Pancreas (tissue), 10 donors: ENCODE results near the gene NARF. TPM values are rescaled to one million over a fixed set of nuclear protein-coding genes. Genes with fewer than 3 reads are reported as not detected.
A peak's percentile ranks its signal among the peaks of the same experiment; 100 is the strongest.
"Not testable (repeated sequence)": the region's sequence is repeated elsewhere in the genome, so short reads cannot be mapped to it uniquely, and the experiment has no call there.

Experiments
- ATAC-seq, 4 donors: fragments of 200-7000 bp; cut with Tn5 transposase; one replicate each; pipeline versions ENCODE4 v1.8.0 to v1.9.1; 2020; ENCODE audit warnings: mild to moderate bottlenecking in 4 of 4, moderate library complexity in 4 of 4
- DNase-seq, 6 donors: peaks; one replicate each; pipeline ENCODE4 v3.0.0-alpha.2; 2020
- FAIRE-seq: peaks from 2 replicates; lab custom pipeline; 2012; peaks lifted over from hg19 to GRCh38; lab: Jason Lieb, UNC
- H3K27ac ChIP-seq, 4 donors: fragments of 200-600 bp; sonication (generic); 1 replicate in 3 of 4; 2 replicates in 1 of 4; pipeline versions ENCODE4 v1.5.0 to v1.8.0; 2020
- H3K27me3 ChIP-seq, 4 donors: fragments of 200-600 bp; one replicate each; pipeline ENCODE4 v1.8.0; 2021
- H3K36me3 ChIP-seq, 3 donors: fragments of 200-600 bp; sonication (generic) in 1 of 3; one replicate each; pipeline versions ENCODE4 v1.5.0 to v1.8.0; 2020 to 2021
- H3K4me1 ChIP-seq, 3 donors: fragments of 200-600 bp; one replicate each; pipeline ENCODE4 v1.8.0; 2021
- H3K4me3 ChIP-seq, 4 donors: fragments of 200-600 bp; sonication (generic) in 2 of 4; one replicate each; pipeline versions ENCODE4 v1.5.0 to v1.8.0; 2020 to 2021
- H3K9me3 ChIP-seq, 4 donors: fragments of 200-600 bp; one replicate each; pipeline ENCODE4 v1.8.0; 2021
- whole genome bisulfite sequencing, 2 donors: extraction: QIAGEN DNeasy Blood & Tissue Kit; methylation state at CpG; one replicate each; pipeline ENCODE4 v1.1.7; 2013; 5-methylcytosine and 5-hydroxymethylcytosine counted together
- intact Hi-C, 3 donors: fragments of 100-400 bp; cut with DNase I; formaldehyde crosslinking; loops; one replicate each; pipeline versions ENCODE4 v1.11.1 to v1.14.2; 2022
- polyA plus RNA-seq, 2 donors: library from polyadenylated mRNA; stranded (reverse); fragments of 200-250 nt; gene quantifications; one replicate each; pipeline ENCODE4 v1.2.3, GENCODE V29; 2013
- total RNA-seq, 6 donors: library from RNA; stranded (reverse); fragmentation: NEBNext Ultra II Directional in 4 of 6; extraction: Animal tissue kit (Norgen Biotek cat#: 25700) in 4 of 6; gene quantifications; one replicate each; pipeline versions ENCODE4 v1.2.1 to v1.2.4, GENCODE V29; 2021 to 2023
- TF ChIP-seq, protein P1 (sequence below), 4 donors: fragments of 200-600 bp; sonication (generic) in 3 of 4; IDR thresholded peaks; one replicate each; pipeline versions ENCODE4 v1.5.0 to v1.8.0; 2021; ENCODE audit warnings: antibody characterized with exemption in 4 of 4
- donor health status: healthy with polysubstance abuse.
- donor health status: DM: no; HTN: no; CAD: no; lungs with moderate emphysema.
- donor health status: DM: no; HTN: no; CAD: no.
- donor health status: control.
- donor health status: control.
- donor health status: Bipolar disorder and iron deficiency.
- donor health status: DM: yes; HTN: yes; CAD: no.
- donor health status: DM: no; HTN: no; CAD: no.
- donor health status: DM: no; HTN: no; CAD: no.
- donor health status: DM: yes; HTN: yes; CAD: no.

NARF gene
- total and polyA plus RNA-seq, 8 donors = 21.3 to 96.9 (median 34.1) TPM

DNA sequence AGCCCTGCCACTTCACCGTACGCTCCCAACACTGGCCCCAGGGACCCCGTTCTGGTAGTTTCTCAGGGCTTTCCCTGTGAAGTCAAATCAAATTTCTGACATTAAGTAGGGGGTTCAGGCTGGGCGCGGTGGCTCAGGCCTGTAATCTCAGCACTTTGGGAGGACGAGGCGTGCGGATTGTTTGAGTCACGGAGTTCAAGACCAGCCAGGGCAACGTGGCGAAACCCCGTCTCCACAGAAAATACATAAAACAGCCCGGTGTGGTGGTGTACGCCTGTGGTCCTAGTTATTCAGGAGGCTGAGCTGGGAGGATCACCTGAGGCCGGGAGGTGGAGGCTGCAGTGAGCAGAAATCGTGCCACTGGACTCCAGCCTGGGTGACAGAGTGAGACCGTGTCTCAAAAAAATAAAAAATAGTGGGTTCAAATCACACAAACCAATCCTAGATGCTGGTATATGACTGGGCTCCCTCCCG lies 8.6 kb upstream of the NARF start:
- no peaks in the 10 kb centered on the region for H3K27me3 ChIP-seq
- H3K36me3 ChIP-seq = no peaks in the 10 kb centered on the region
- H3K4me3 ChIP-seq = peak overlapping the region; percentile 72 to 99 (median 90)
- ATAC-seq = no peak
- FAIRE-seq = no peak
- 52 to 55% methylated on average over 18 of the region's 18 CpGs for WGBS, 2 donors
- TF ChIP-seq, protein P1, sequence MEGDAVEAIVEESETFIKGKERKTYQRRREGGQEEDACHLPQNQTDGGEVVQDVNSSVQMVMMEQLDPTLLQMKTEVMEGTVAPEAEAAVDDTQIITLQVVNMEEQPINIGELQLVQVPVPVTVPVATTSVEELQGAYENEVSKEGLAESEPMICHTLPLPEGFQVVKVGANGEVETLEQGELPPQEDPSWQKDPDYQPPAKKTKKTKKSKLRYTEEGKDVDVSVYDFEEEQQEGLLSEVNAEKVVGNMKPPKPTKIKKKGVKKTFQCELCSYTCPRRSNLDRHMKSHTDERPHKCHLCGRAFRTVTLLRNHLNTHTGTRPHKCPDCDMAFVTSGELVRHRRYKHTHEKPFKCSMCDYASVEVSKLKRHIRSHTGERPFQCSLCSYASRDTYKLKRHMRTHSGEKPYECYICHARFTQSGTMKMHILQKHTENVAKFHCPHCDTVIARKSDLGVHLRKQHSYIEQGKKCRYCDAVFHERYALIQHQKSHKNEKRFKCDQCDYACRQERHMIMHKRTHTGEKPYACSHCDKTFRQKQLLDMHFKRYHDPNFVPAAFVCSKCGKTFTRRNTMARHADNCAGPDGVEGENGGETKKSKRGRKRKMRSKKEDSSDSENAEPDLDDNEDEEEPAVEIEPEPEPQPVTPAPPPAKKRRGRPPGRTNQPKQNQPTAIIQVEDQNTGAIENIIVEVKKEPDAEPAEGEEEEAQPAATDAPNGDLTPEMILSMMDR (IDR thresholded peaks at IDR 0.05) = no peak
- peaks cover 7 to 31% (median 17%) of the 10 kb centered on the region in 3 donors for H3K4me1 ChIP-seq
- intact Hi-C loops = no loop called here
- H3K27ac ChIP-seq = peak overlapping the region; percentile 68 to 91 (median 85)
- H3K9me3 ChIP-seq = no peaks in the 10 kb centered on the region
- peak in 2 of 6 donors; percentile 28 to 46 for DNase-seq

DNA sequence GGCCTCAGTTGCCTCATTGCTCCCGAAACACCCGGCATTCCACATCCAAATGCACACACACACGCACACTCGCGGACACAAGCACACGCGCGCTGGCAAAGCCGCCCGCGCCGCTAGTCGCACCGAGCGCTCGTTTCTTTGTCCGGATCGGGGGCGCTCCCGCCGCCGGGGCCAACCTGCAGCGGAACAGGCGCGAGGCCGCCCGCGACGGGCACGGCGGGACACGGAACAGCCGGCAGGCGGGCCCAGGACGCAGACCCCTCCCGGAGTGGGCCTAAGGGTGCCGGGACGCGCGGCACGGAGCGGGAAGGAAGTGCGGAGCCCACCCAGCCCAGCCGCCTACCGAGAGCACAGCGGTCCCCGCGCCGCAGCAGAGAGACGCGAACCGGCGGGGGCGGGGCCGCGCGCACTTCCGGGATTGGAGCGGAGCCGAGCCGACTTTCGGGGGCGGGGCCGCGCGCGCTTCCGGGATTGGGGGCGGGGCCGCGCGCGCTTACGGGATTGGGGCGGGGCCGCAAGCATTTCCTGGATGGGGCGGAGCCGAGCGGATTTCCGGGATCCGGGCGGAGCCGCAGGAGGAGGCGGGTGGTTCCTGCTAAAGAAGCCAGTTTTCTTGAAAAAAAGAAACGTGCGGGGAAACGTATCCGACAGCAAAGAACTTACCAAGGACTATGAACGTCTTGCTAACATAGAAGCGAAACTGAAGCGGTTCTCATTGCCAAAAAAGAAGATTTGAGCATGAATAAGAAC lies 8.0 kb upstream of the NARF start, which contains the start of gene CYBC1:
CYBC1 (minus strand) TSS at position 396 of the 750 bp plus-strand sequence. CDS start 1,498 bp downstream, outside the sequence.
- DNase-seq = peak; percentile 89 to 99 (median 94)

DNA sequence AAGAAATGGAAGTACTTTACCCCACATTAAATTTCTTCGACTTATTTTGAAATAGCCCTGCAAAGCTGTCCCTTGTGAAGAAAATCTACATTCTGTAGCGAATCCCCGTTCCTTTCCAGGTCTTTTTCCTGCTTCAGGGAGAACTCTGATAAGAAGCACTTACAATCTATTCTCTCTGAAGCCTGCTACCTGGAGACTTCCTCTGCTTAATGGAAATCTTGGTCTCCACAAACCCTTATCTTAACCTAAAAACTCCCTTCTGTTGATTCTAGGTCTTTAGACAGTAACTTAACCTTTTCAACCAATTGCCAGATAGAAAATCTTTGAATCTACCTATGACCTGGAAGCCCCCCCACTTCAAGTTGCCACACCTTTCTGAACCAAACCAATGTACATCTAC lies 6.4 kb upstream of the NARF start:
- 94 to 99% methylated on average over 3 of the region's 3 CpGs for WGBS, 2 donors
- Histone ChIP-seq H3K36me3 (no peaks in the 10 kb centered on the region), H3K27me3 (no peaks in the 10 kb centered on the region), H3K27ac (peak overlapping the region in 2 of 4 donors; percentile 90 to 91), H3K4me1 (peaks cover 13 to 27% (median 17%) of the 10 kb centered on the region in 3 donors), H3K4me3 (no peak overlapping the region), H3K9me3 (no peaks in the 10 kb centered on the region)
- TF ChIP-seq, protein P1 (IDR thresholded peaks at IDR 0.05) = no peak
- intact Hi-C loops = no loop called here
- no peak for DNase-seq
- no peak for ATAC-seq
- FAIRE-seq = no peak

More for the DNA sequence above, 8.0 kb upstream of the NARF start, which contains the start of gene CYBC1:
- Histone ChIP-seq H3K27ac (peak within 1 kb of the TSS; percentile 68 to 91 (median 85)), H3K4me3 (peak within 1 kb of the TSS; percentile 72 to 99 (median 90)), H3K27me3 (no peaks in the 10 kb centered on the region), H3K9me3 (no peaks in the 10 kb centered on the region), H3K36me3 (no peaks in the 10 kb centered on the region), H3K4me1 (peaks cover 7 to 28% (median 17%) of the 10 kb centered on the region in 3 donors)
- TF ChIP-seq, protein P1 (IDR thresholded peaks at IDR 0.05) = no peak
- intact Hi-C loops = no loop called here
- ATAC-seq (peak; percentile 96 to 97 (median 96)), FAIRE-seq (no peak)
- 0% methylated on average over 78 to 91 of the region's 91 CpGs for WGBS, 2 donors

DNA sequence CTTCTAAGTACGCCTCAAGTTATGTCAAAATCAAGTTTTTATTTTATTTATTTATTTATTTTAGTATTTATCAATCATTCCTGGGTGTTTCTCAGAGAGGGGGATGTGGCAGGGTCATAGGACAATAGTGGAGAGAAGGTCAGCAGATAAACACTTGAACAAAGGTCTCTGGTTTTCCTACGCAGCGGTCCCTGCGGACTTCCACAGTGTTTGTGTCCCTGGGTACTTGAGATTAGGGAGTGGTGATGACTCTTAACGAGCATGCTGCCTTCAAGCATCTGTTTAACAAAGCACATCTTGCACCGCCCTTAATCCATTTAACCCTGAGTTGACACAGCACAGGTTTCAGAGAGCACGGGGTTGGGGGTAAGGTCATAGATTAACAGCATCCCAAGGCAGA lies 5.4 kb upstream of the NARF start:
- intact Hi-C loops, H3K27me3 ChIP-seq, H3K9me3 ChIP-seq, H3K4me3 ChIP-seq, H3K36me3 ChIP-seq, ATAC-seq, H3K27ac ChIP-seq, FAIRE-seq: not testable (repeated sequence)
- peak in 1 of 6 donors; percentile 5 for DNase-seq
- H3K4me1 ChIP-seq = peaks cover 19 to 34% (median 22%) of the 10 kb centered on the region in 3 donors
- 79 to 85% methylated on average over 7 of the region's 7 CpGs for WGBS, 2 donors

DNA sequence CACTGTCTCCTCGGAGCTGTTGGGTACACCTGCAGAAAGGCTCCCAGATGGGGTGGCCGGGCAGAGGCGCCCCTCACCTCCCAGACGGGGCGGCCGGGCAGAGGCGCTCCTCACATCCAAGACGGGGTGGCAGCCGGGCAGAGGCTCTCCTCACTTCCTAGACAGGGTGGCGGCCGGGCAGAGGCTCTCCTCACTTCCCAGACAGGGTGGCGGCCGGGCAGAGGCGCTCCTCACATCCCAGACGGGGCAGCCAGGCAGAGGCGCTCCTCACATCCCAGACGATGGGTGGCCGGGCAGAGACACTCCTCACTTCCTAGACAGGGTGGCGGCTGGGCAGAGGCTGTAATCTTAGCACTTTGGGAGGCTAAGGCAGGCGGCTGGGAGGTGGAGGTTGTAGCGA lies 4.8 kb upstream of the NARF start:
- H3K4me3 ChIP-seq, H3K9me3 ChIP-seq, FAIRE-seq, H3K36me3 ChIP-seq, intact Hi-C loops, H3K27ac ChIP-seq, H3K27me3 ChIP-seq, ATAC-seq: not testable (repeated sequence)
- peak in 1 of 6 donors; percentile 47 for DNase-seq
- 95% methylated on average over 21 of the region's 21 CpGs for WGBS, 2 donors
- peaks cover 19 to 34% (median 22%) of the 10 kb centered on the region in 3 donors for H3K4me1 ChIP-seq
